Measurements from ENCODE around the gene CCDC149. TPM values are rescaled to one million over a fixed set of nuclear protein-coding genes. Genes with fewer than 3 reads are reported as not detected.
A peak's percentile ranks its signal among the peaks of the same experiment; 100 is the strongest.

Gene CCDC149
- total and polyA plus RNA-seq, 2 of the 13 experiments (the other 11 are each of a cell fraction or from before 2014, with no cell fraction given), result 0.44 to 0.95 TPM

DNA sequence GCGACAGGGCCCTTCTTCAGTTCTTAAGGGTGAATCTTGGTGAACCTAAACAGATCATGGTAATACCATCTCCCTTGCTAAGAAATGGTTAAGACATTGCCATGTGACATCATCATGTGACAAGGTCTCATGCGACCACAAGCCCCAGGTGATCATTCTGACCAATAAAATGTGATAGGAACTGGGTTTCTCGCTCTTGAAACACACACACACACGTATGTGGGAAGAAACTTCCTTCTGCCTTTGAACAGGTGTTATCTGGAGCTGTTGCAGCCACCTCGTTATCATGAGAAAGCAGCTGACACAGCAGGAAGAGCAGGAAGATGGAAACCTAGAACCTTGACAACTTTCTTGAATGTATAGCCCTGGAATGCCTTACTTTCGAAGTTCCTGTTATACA lies 107.3 kb downstream of the CCDC149 start:
- TF ChIP-seq CREB1 (IDR thresholded peaks at IDR 0.05) (peak; percentile 60; the same call in 1 of the 2 replicates), CREB1 (CRISPR knock-in tag; IDR thresholded peaks at IDR 0.05) (no peak), MTA3 (CRISPR knock-in tag; IDR thresholded peaks at IDR 0.05) (no peak), ZNF674 (CRISPR knock-in tag; IDR thresholded peaks at IDR 0.05; ENCODE audit: low read depth) (no peak), MAFK (conservative IDR thresholded peaks at IDR 0.05 in 1 of 2, IDR thresholded peaks at IDR 0.05 in 1 of 2; ENCODE audit: low read length in 2 of 2) (peak; percentile 21 to 49; a peak in 2 of 4 replicates)
- TF ChIP-seq, protein P1, sequence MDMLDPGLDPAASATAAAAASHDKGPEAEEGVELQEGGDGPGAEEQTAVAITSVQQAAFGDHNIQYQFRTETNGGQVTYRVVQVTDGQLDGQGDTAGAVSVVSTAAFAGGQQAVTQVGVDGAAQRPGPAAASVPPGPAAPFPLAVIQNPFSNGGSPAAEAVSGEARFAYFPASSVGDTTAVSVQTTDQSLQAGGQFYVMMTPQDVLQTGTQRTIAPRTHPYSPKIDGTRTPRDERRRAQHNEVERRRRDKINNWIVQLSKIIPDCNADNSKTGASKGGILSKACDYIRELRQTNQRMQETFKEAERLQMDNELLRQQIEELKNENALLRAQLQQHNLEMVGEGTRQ (IDR thresholded peaks at IDR 0.05; ENCODE audit: low read depth, low read length), result peak; percentile 41; the same call in 1 of the 2 replicates
- TF ChIP-seq, protein P1 (CRISPR knock-in tag; IDR thresholded peaks at IDR 0.05; ENCODE audit: borderline replicate concordance), result no peak
- H3K27ac ChIP-seq (ENCODE audit: extremely low read length, insufficient read depth, low read length), result no peak overlapping the region

DNA sequence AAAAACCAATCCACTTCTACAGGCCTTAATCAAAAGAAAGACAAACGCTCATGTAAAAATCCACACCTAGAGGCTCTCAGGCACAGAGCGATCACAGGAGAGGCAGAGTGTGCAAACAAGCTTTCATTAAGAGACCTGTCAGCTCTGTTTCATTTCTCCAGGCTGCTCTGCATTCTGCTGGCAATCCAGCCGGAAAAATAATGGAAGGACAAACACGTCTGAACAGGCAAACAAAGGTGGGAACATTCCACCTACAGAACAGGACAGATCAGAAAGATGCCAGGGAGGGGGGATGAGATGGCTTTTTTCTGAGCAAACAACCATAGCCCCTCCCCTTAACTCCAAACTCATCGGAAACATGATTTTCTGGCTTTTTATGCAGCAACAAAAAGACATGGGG lies 107.8 kb downstream of the CCDC149 start:
- BruUV-seq (replicated peaks), result no TSS peak
- FAIRE-seq, result no peak
- TF ChIP-seq POLR2AphosphoS2 (IDR thresholded peaks at IDR 0.05; ENCODE audit: low read depth, low read length), result no peak
- TF ChIP-seq HMG20A (CRISPR knock-in tag; IDR thresholded peaks at IDR 0.05; ENCODE audit: borderline replicate concordance), result no peak
- no peak for TF ChIP-seq MIXL1 (CRISPR knock-in tag; IDR thresholded peaks at IDR 0.05)
- no peak for TF ChIP-seq KAT2B (IDR thresholded peaks at IDR 0.05; ENCODE audit: borderline replicate concordance, low read depth, low read length)
- TF ChIP-seq, protein P2, sequence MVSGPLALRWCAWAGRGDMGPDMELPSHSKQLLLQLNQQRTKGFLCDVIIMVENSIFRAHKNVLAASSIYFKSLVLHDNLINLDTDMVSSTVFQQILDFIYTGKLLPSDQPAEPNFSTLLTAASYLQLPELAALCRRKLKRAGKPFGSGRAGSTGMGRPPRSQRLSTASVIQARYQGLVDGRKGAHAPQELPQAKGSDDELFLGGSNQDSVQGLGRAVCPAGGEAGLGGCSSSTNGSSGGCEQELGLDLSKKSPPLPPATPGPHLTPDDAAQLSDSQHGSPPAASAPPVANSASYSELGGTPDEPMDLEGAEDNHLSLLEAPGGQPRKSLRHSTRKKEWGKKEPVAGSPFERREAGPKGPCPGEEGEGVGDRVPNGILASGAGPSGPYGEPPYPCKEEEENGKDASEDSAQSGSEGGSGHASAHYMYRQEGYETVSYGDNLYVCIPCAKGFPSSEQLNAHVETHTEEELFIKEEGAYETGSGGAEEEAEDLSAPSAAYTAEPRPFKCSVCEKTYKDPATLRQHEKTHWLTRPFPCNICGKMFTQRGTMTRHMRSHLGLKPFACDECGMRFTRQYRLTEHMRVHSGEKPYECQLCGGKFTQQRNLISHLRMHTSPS (CRISPR knock-in tag; IDR thresholded peaks at IDR 0.05; ENCODE audit: low read depth), result no peak
- TF ChIP-seq ZNF10 (CRISPR knock-in tag; IDR thresholded peaks at IDR 0.05; ENCODE audit: borderline replicate concordance, low read depth), result no peak
- TF ChIP-seq SPEN (CRISPR knock-in tag; IDR thresholded peaks at IDR 0.05; ENCODE audit: low read depth), result no peak
- POLR2A ChIA-PET, result no interaction called here
- no peak overlapping the region for H3K27ac ChIP-seq (ENCODE audit: extremely low read length, insufficient read depth, low read length)
- in situ Hi-C loops (cut with HindIII; ENCODE audit: extremely low pct_ligation_motif_present, low pct_unique_long_range_greater_than_20kb) (no loop called here), intact Hi-C loops (cut with micrococcal nuclease; ENCODE audit: unreplicated experiment) (no loop called here)
- DNase-seq (ENCODE audit: low spot score), result no peak
- no peak for ATAC-seq
- H2AFZ ChIP-seq (ENCODE audit: low read length), result no peak overlapping the region
- peaks cover 0 to 24% of the 10 kb centered on the region in 2 experiments; a peak in 2 of 5 replicates for H3K27me3 ChIP-seq (ENCODE audit: control insufficient read depth in 1 of 2, insufficient read depth in 2 of 2, low read length in 2 of 2)
- no peak overlapping the region for H3K4me3 ChIP-seq (replicated peaks in 1 of 3; ENCODE audit: insufficient read depth in 1 of 3, low read depth in 2 of 3, low read length in 3 of 3)
- 3% methylated on average over 5 of the region's 5 CpGs for WGBS (ENCODE audit: low lambda C conversion rate)
- no peak overlapping the region for H3K4me2 ChIP-seq (ENCODE audit: low read depth, low read length)
- H3K9me3 ChIP-seq (ENCODE audit: low read length), result no peaks in the 10 kb centered on the region
- no peaks in the 10 kb centered on the region for H3K36me3 ChIP-seq (replicated peaks in 1 of 2; ENCODE audit: control insufficient read depth in 1 of 2, insufficient read depth in 2 of 2, low read length in 2 of 2)
- CTCF ChIA-PET (ENCODE audit: low intra/inter-chr PET ratio, low total read pairs), result no interaction called here
- H3K79me2 ChIP-seq (ENCODE audit: insufficient read depth, low read length), result no peaks in the 10 kb centered on the region
- H3K4me1 ChIP-seq (ENCODE audit: insufficient read depth, low read length), result no peaks in the 10 kb centered on the region
- H4K20me1 ChIP-seq (ENCODE audit: insufficient read depth, low read length), result no peaks in the 10 kb centered on the region
- H3K9ac ChIP-seq (ENCODE audit: insufficient read depth, low read depth, low read length), result no peak overlapping the region

More for the DNA sequence above, 107.3 kb downstream of the CCDC149 start:
- no peaks in the 10 kb centered on the region for H3K9me3 ChIP-seq (ENCODE audit: low read length)
- no peak for ATAC-seq
- no peak overlapping the region for H3K4me3 ChIP-seq (replicated peaks in 1 of 3; ENCODE audit: insufficient read depth in 1 of 3, low read depth in 2 of 3, low read length in 3 of 3)
- POLR2A ChIA-PET, result no interaction called here
- no peak for DNase-seq (ENCODE audit: low spot score)
- no peaks in the 10 kb centered on the region for H3K79me2 ChIP-seq (ENCODE audit: insufficient read depth, low read length)
- no peak overlapping the region for H2AFZ ChIP-seq (ENCODE audit: low read length)
- FAIRE-seq, result no peak
- in situ Hi-C loops (cut with HindIII; ENCODE audit: extremely low pct_ligation_motif_present, low pct_unique_long_range_greater_than_20kb) (no loop called here), intact Hi-C loops (cut with micrococcal nuclease; ENCODE audit: unreplicated experiment) (no loop called here)
- H3K36me3 ChIP-seq (replicated peaks in 1 of 2; ENCODE audit: control insufficient read depth in 1 of 2, insufficient read depth in 2 of 2, low read length in 2 of 2), result no peaks in the 10 kb centered on the region
- H3K4me2 ChIP-seq (ENCODE audit: low read depth, low read length), result no peak overlapping the region
- WGBS (ENCODE audit: low lambda C conversion rate), result 22% methylated on average over 6 of the region's 6 CpGs
- CTCF ChIA-PET (ENCODE audit: low intra/inter-chr PET ratio, low total read pairs), result no interaction called here
- no peaks in the 10 kb centered on the region for H3K4me1 ChIP-seq (ENCODE audit: insufficient read depth, low read length)
- peaks cover 0 to 24% of the 10 kb centered on the region in 2 experiments; a peak in 2 of 5 replicates for H3K27me3 ChIP-seq (ENCODE audit: control insufficient read depth in 1 of 2, insufficient read depth in 2 of 2, low read length in 2 of 2)
- BruUV-seq (replicated peaks), result no TSS peak
- H4K20me1 ChIP-seq (ENCODE audit: insufficient read depth, low read length), result no peaks in the 10 kb centered on the region
- H3K9ac ChIP-seq (ENCODE audit: insufficient read depth, low read depth, low read length), result no peak overlapping the region

Measured in HepG2 (cell line).